GM04504 (cell line): Measurements from ENCODE around the gene SPRY1.

Source experiments
- DNase-seq: peaks from one replicate; pipeline ENCODE4 v3.0.0-alpha.2; 2012; ENCODE audit warnings: low read depth

Gene SPRY1

DNA sequence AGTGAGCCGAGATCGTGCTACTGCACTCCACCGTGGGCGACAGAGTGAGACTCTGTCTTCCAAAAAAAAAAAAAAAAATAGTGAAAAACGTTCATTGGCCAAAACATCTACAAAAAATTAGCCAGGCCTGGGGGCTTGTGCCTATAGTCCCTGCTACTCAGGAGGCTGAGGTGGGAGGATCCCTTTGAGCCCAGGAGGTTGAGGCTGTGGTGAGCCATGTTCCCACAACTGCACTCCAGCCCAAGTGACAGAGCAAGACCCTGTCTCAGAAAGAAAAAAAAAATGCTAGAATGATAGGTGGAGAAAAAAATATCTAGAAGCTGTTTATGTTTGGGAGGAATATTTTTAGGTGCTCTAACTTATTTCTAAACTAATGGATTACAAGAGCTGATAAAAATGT lies 14.9 kb downstream of the SPRY1 start:
- no peak for DNase-seq

DNA sequence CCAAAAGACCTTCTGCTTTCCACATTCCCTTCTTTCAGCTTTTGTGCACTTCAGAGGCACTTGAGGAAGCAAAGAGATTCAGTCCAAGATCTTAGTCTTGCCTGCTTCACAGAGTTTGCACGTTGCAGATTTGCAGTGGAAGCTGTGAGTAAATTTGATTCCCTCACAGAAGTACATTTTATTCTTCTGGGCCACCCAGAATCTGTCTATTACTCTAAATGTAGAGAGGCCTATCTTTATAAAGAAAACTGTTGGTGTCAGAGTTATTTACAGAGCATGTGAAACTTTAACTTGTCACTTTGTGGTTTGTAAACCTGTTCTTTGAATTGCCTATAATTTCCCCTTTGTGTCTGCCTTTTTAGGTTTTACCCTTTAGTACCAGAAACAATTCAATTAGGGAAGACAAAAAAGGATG lies 15.5 kb downstream of the SPRY1 start:
- no peak for DNase-seq

DNA sequence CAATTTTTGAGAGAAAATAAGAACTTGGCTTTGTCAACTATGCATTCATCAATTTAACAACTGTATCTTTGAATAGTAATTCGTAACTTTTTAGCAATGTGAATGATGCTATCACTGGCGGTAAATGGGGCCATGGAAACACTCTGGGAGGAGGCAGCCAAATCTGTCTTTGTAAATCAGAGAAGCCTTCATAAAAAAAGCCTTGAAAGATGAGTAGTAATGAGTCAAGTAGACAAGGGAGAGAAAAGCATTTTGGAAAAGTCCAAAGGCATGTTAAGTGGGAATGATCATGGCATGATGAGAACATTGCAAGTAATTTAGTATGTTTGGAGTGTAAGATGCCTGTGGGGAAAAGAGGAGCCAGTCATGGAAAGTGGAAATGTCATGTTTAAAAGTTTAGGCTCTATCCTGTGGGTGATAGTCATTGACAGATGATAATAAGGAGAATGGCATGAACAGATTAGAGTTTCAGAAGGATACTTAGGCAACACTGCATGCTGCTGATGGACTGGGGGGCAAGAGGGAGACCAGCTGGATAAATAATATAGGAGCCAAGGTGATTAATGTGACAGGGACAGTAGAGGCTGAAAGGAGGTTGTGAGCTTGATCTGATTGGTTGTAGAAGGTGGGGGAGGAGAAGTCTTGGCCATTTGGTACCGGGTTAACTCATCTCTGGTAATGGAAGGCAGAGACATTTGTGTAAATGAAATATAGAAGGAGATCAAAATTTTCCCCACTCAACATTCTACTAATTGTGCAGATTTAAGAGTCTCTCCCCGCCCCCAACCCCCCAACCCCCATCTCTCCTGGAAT lies 16.3 kb downstream of the SPRY1 start:
- DNase-seq, result peak; percentile 75

DNA sequence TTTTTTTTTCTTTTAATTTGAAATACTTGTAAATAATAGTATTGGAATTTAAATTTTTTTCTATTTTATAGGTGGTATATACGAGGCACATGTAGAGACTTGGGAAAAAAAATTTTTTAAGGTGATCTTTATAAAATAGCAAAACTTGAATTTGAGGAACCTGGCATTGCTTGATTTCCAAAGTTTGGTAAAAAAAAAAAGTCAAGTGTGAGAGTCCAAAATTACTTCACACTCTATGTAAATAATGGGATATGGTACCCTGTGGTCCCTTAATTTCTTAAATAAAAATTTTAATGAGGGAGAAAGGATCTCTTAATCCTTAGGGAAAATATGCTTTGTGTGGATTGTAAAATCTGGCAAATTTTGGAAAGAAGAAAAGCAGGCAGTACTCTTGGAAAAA lies 19.0 kb downstream of the SPRY1 start:
- no peak for DNase-seq

DNA sequence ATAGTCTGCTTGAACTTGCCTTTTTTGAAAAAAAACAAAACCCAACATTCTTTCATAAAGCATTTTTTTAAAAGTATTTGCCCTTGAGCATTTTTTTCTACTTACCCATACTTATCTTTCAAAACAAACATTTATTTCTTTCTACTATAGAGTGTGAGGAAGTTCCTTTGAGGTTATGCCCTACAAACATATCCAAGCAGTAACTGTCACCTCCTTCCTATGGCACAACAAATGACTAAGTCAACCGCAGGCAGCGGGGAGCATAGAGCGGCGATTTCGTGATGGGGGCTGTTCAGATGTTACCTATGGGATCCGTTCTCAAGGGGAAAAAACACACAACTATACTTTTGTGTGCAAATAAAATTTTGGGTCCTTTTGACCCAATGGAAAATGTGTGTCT lies 19.4 kb downstream of the SPRY1 start:
- no peak for DNase-seq

DNA sequence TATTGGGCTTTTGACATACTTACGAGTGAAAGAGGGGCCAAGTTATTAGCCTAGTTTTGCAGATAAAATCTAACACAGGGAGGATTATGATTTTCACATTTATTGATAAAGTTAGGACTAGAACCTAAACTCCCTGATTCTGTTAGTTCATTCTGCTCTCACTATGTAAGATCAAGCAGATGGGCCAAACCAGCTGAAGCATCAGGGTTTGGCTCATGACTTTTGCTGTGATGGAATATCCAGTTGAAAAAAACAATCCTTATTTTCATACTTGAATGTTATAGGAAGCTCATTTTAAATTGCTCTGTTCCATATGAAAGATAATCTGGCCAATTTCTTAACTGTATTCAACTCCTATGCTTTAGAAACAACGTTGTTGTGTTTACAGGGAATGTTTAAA lies 21.2 kb downstream of the SPRY1 start:
- DNase-seq, result no peak

DNA sequence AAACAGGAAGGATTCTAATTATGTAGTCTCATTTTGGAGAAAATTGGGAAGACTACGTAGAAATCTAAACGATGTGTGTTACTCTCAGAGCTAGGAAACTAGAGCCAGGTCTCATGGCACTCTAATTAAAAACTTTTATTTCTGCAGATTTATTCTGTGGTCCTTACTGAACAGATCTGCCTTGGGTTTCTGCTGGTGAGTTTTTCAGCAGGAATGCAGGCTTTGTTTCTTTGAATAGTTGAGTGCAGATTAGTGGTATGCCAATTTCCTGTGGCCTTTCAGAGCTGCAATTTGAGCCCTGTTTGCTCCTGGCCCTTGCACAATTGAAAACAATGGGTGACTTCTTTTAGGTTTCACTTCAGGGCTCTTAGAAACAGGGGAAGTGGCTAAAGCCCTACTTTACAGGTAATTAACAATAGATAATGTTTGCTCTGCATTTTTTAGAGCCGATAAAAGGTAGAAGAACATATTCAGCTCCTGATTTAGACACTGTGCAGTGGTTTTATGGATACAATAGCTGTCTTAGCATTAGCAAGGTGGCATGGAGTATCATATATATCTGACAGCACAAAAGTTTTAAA lies 21.8 kb downstream of the SPRY1 start:
- peak; percentile 81 for DNase-seq

DNA sequence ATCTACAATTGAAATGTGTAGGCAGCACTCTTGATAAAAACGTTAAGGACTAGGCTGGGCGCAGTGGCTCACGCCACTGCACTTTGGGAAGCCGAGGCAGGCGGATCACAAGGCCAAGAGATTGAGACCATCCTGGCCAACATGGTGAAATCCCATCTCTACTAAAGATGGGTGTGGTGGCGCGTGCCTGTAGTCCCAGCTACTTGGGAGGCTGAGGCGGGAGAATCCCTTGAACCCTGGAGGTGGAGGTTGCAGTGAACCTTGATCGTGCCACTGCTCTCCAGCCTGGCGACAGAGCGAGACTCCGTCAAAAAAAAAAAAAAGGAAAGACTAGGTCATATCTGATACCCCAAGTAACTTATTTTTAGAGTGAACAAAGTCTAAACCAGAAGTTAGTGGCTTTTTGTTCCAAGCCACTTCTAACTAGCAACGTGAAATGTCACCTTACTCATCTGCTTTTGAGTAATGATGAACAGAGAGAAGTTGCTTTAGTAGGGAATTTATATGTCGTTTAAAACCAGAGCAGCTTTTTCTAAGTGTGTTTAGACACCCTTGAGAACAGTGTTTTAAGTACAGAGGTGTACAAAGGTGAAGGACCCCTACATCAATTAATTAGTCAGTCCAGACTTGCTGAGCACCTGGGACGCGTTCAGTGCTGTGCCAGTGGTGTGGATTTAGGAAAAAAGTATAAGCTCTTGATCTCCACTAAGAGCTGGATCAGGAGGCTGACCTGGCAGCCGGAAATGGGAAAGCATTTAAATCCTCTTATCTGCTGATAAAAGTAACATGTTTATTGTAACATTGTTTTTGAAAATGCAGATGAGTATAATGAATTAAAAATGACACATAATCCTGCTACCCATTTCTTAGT lies 23.5 kb downstream of the SPRY1 start:
- DNase-seq, result no peak

DNA sequence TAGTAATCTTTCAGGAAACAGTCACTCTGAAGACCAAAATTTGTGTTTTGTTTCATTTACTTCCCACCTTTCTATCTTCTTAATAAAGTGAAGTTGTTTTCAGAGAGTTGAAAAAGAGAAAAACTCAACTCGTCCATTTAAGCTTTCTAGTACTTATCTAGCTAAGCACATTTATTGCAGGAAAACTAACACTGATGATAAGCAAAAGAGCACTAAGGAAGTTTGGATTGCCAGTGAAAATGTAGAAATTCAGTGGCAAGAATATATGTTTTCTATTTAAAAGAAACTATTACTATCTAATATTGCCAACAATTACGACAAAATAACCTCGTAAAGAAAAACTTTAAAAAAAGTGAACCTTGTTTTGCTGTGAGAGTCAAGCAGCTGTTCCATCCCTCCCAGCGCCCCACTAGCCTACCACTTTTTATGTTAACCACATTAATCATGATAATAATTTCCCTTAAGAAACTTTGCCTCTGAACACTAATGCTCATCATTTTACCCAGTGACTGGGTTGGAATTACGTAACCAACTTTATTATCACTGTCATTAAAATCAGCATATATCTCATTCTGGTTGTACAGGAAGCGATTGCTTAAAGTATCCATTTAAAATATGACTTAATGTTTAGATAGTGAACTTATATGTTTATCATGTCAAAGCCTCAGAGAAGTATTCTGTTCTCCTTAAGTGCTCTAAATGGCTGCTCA lies 24.8 kb downstream of the SPRY1 start:
- no peak for DNase-seq

DNA sequence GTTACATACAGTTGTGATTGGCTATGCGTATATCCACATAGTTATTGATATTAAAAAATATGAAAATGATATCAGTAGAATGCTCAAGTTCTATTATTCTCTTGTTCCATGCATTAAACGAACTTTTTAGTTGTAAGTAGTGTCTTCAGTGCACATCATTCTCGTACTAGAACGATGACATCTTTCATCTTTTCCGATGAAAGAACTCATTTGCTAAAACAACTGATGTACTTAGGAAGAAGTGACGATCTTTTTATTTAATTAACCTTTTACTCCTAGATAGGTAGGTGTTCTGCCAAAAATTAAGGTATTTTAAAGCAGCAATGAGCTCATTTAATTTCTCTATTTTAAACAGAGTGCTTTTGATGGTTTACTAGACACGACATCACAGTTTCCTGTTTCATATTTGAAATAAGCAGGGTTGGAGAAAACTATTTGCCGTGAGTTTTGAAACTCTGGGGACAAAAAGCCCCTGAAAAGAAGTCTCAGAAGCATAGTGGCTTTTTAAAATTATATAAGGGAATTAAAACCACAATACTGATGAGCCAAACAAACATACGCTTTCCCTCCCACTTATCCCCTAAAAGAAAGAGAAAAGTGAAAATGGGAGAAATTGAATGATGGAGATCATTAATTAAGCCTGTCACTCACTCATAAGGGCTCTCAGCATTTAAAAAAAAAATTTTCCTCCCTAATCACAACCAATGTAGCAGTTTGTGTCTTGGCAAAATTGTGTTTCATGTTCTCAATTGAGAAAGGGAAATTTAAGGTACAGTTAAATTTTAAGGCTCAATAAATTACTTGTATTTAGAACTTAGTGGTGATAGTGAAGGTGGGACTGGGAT lies 25.6 kb downstream of the SPRY1 start:
- no peak for DNase-seq

DNA sequence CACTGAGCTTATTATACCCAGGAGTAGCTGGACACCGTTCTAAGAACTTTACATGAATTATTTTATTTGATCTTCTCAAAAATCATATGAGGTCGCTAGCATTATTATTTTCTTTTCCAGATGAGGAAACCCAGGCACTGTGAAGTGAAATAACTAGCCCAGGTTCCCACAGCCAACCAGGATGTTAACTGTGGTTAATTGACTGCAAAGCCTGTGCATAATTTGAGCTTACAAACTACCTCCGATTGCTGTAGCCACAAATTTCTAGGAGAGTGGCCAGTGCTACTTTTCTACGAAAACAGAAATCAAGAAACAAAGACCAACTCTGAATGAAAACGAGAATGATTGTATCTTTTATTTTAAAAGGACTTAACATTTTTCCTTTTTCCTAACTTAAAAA lies 27.2 kb downstream of the SPRY1 start:
- DNase-seq, result no peak

DNA sequence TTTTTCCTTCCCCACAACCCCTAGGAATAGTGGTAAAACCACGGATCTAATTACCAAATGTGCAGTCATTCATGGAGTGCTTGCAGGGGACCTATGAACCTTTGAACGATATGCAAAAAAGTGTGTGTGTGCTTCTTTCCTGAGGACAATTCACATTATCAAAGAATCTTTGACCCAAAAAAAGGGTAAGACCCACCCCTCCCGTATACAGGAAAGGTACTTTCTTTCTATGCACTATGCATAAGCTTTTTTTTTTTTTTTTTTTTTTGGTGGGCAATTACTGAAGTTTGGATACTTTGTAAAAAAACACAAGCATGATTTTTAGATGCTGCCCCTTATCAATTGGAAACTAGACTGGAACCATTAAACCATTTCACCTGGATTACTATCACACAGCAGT lies 31.4 kb downstream of the SPRY1 start:
- DNase-seq, result no peak

DNA sequence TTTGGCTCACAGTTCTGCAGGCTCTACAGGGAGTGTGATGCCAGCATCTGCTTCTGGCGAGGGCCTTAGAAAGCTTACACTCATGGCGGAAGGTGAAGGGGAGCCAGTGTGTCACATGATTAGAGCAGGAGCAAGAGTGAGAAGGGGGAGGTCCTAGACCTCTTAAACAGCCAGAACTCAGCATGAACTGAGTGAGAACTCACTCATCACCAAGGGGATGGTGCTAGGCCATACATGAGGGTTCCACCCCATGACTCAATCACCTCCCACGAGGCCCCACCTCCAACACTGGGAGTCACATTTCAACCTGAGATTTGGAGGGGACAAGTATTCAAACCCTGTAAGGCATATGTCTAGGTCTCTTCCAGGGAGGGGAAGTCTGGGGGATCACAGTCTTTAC lies 33.4 kb downstream of the SPRY1 start:
- no peak for DNase-seq

DNA sequence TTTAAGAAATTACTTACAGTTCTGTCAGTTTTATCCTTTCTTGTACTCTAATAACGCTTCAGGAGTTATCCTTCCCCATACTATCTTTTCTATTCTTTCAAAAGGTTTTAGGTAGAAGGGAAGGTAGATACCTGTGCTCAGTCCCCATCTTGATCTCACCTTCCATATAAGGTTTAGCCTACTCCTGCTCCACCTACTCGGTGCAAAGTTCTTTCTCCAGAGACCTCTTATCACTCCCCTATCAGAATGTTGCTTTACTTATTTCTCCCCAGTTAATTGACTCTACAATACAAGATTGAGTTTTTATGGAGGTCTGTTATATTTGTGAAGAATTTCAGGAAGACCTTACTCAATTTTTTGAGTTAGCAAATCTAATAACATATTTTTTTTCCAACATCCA lies 33.9 kb downstream of the SPRY1 start:
- no peak for DNase-seq

DNA sequence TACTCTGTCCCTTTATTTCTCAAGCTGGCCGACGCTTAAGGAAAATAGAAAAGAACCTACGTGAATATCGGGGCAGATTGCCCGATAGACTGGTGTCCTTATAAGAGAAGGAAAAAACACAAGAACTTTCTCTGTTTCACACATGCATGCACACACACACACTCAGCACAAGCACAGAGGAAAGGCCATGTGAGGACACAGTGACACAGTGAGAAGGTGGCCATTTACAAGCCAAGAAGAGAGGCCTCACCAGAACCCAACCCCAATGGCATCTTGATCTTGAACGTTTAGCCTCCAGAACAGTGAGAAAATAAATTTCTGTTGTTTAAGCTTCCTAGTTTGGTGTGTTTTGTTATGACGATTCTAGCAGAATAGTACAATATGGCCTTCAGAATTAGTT lies 37.0 kb downstream of the SPRY1 start:
- DNase-seq, result no peak

DNA sequence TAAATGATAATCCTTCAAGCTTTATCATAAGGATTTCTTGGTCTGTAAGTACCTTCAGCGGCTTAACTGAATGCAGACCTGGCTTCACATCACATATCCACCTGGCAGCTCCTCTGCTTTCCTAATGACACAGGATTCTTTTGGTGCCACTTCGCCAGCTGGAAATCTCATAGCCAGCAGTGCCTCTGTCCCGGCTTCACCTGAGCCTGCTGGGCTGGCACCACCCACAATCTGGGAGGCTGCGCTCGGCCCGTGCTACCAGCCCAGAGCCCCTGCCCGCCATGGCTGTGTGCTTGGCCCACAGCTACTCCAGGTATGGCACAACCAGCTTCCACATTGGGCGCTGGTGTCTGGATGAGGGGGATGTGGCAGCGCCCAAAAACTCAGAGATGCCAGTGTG lies 37.4 kb downstream of the SPRY1 start:
- DNase-seq, result no peak

DNA sequence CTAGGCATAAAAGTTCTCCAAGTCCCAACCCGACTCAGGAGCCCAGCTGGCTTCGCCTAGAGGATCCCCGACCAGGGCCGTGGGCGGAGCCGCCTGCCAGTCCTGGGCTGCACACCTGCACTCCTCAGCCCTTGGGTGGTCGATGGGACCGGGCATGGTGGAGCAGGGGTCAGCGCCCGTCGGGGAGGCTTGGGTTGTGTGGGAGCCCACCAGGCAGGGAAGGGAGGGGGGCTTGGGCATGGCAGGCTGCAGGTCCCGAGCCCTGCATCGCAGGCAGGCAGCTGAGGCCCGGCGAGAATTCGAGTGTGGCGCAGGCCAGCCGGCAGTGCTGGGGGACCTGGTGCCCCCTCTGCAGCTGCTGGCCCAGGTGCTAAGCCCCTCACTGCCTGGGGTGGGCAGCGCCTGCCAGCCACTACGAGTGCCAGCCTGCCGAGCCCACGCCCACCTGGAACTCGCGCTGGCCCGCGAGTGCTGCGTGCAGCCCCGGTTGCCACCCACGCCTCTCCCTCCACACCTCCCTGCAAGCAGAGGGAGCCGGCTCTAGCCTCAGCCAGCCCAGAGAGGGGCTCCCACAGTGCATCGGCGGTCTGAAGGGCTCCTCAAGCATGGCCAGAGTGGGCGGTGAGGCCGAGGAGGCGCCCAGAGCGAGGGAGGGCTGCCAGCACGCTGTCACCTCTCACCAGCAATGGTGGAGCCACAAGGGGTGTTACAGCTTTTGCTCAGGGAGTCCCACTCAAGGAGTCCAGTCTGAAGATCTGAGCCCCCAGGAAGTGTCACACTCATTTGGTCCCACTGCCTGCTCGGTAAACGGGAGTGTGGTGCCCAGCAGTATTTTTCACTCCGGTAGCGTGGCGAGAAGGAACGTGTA lies 38.9 kb downstream of the SPRY1 start:
- no peak for DNase-seq

DNA sequence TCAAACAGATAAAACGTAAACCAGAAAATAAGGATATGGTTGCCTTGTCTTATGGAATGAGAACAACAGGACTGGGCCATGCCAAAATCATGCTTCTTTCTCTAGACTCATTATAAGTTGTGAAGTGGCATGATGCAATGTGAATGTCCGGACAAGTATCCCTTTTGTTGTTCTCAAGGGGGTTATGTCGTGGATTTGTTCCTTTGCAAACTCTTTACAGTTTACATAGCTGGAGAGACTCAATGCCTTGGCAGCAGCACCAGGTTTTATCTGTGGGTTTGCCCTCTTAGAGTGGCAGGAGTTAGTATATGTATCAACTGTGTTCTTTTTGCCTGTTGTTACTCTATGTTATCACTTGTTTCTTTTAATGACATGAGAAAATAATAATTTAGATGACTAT lies 41.4 kb downstream of the SPRY1 start:
- no peak for DNase-seq

DNA sequence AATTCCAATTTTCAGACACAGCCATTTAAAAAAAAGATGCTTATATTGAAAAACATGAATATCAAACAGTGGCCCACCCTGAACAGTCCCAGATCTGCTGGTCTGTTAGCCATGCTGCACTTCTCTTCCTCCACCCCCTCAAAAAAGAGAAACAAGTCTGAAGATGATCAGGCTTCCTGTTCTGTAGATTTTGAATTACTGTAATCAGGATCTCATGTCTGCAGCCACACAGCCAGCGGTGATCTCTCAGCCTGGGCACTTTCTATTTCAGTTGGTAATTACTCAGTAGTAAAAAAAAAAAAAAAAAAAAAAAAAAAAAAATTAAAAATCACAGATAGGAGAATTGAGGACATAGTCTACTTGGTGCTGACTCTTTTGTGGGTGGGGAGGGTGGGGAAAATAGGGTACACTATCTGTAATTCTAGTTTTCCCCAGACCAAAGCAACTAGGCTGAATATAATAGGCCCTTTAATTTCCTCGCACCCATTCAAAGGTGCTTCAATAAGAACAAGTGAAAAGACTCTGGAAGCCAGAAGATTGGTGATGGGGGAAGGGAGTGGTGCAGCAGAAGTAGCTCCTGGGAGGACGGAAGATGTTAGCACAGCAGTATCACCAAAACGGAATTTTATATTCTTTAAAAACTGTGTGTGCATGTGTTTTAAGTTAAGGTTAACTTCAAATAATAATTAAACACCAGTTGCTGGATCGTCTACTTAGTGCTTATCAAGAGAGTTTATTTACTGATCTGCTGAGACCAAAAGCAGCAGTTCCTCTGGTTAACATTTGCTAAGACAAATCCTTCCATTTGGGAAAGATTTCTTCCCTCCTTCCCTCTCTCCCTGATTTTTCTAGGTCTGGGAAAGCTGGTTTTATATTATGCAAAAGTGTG lies 47.0 kb downstream of the SPRY1 start:
- DNase-seq, result no peak
